ENCODE results near the gene FLNB. TPM values are rescaled to one million over a fixed set of nuclear protein-coding genes. Genes with fewer than 3 reads are reported as not detected.

Gene FLNB
- 100 to 1,000 TPM in 1 of 4 donors, 10 to 100 TPM in 3; 60.2 to 138 (median 96.2) TPM for total RNA-seq

GRCh38 chr3:58008141-58009025 is at the start of gene FLNB:
Gene FLNB (plus strand): TSS chr3:58008422. CDS start chr3:58008565, 143 bp downstream.
- Histone ChIP-seq H3K27me3 (no peaks in the 10 kb centered on the region), H3K4me1 (peaks cover under 1 to 51% (median 23%) of the 10 kb centered on the region in 3 donors), H3K36me3 (no peaks in the 10 kb centered on the region), H3K27ac (peak within 1 kb of the TSS; percentile 54 to 87 (median 84)), H3K4me3 (peak within 1 kb of the TSS; percentile 60 to 65), H3K9me3 (no peaks in the 10 kb centered on the region)
- 0% methylated on average over 4 of the region's 91 CpGs; no CpG with 5 or more reads in 1 of the 2 donors for WGBS, 2 donors (ENCODE audit: low coverage in 1 of 2)
- peak; percentile 91 for ATAC-seq
- TF ChIP-seq POLR2A (IDR thresholded peaks at IDR 0.05) (peak; percentile 44 to 68), POLR2AphosphoS5 (IDR thresholded peaks at IDR 0.05) (peak; percentile 79), EP300 (IDR thresholded peaks at IDR 0.05) (no peak), CTCF (IDR thresholded peaks at IDR 0.05) (peak; percentile 78 to 92 (median 80))

- H3K27ac ChIP-seq: peak overlapping the region; percentile 19 to 82 (median 76)
- peak; percentile 42 for ATAC-seq
These were observed 49.4 kb upstream of the FLNB start for GRCh38 chr3:57958642-57959422.

GRCh38 chr3:57959423-57960173 is 48.6 kb upstream of the FLNB start:
- H3K27me3 ChIP-seq: no peaks in the 10 kb centered on the region
- peak overlapping the region; percentile 19 to 82 (median 76) for H3K27ac ChIP-seq
- H3K4me1 ChIP-seq: peaks cover 0 to 34% (median 14%) of the 10 kb centered on the region in 3 donors
- no peak overlapping the region for H3K4me3 ChIP-seq
- H3K9me3 ChIP-seq: no peaks in the 10 kb centered on the region
- WGBS, 2 donors (ENCODE audit: low coverage in 1 of 2): 5 to 37% methylated on average over 3 to 6 of the region's 19 CpGs
- ATAC-seq: peak; percentile 49
- TF ChIP-seq POLR2AphosphoS5 (IDR thresholded peaks at IDR 0.05): peak; percentile 17
- TF ChIP-seq CTCF (IDR thresholded peaks at IDR 0.05): no peak
- no peaks in the 10 kb centered on the region for H3K36me3 ChIP-seq

More at GRCh38 chr3:57958642-57959422, 49.4 kb upstream of the FLNB start:
- Histone ChIP-seq H3K27me3 (no peaks in the 10 kb centered on the region), H3K36me3 (no peaks in the 10 kb centered on the region), H3K9me3 (no peaks in the 10 kb centered on the region), H3K4me3 (no peak overlapping the region), H3K4me1 (peaks cover 0 to 35% (median 14%) of the 10 kb centered on the region in 3 donors)
- WGBS, 2 donors (ENCODE audit: low coverage in 1 of 2): 58 to 100% methylated on average over 1 to 8 of the region's 13 CpGs
- TF ChIP-seq POLR2AphosphoS5 (IDR thresholded peaks at IDR 0.05) (no peak), CTCF (IDR thresholded peaks at IDR 0.05) (peak in 1 of 4 experiments; percentile 5)

- ATAC-seq: no peak
- Histone ChIP-seq H3K27ac (peak overlapping the region in 3 of 4 donors; percentile 74 to 82 (median 78)), H3K9me3 (no peaks in the 10 kb centered on the region), H3K4me3 (no peak overlapping the region), H3K4me1 (peaks cover 0 to 34% (median 14%) of the 10 kb centered on the region in 3 donors), H3K27me3 (no peaks in the 10 kb centered on the region), H3K36me3 (no peaks in the 10 kb centered on the region)
- 0% methylated on average over 1 of the region's 4 CpGs; no CpG with 5 or more reads in 1 of the 2 donors for WGBS, 2 donors (ENCODE audit: low coverage in 1 of 2)
- TF ChIP-seq CTCF (IDR thresholded peaks at IDR 0.05): no peak
These were observed 48.1 kb upstream of the FLNB start for GRCh38 chr3:57960174-57960505.
